T-helper 1 cell treated with Interleukin-12 subunit alpha and Interleukin-12 subunit beta and Interleukin-4 antibody, amounts not matched to agents 30 ng/mL and 1 ng/mL, for 36 hours (primary cell): ENCODE results near the gene SERINC5. TPM values are rescaled to one million over a fixed set of nuclear protein-coding genes. Genes with fewer than 3 reads are reported as not detected.
"Not testable (repeated sequence)": the region's sequence is repeated elsewhere in the genome, so short reads cannot be mapped to it uniquely, and the experiment has no call there.

Experiments used
- intact Hi-C: fragments of 100-400 bp; cut with micrococcal nuclease; formaldehyde crosslinking; loops from one replicate; pipeline ENCODE4 v1.15.1; 2024
- total RNA-seq: library from RNA; stranded (reverse); gene quantifications from 2 replicates; pipeline ENCODE4 v1.2.3, GENCODE V29; 2022

SERINC5 gene
- total RNA-seq, 1 donor from 2014 or later, result 53.1 TPM

DNA sequence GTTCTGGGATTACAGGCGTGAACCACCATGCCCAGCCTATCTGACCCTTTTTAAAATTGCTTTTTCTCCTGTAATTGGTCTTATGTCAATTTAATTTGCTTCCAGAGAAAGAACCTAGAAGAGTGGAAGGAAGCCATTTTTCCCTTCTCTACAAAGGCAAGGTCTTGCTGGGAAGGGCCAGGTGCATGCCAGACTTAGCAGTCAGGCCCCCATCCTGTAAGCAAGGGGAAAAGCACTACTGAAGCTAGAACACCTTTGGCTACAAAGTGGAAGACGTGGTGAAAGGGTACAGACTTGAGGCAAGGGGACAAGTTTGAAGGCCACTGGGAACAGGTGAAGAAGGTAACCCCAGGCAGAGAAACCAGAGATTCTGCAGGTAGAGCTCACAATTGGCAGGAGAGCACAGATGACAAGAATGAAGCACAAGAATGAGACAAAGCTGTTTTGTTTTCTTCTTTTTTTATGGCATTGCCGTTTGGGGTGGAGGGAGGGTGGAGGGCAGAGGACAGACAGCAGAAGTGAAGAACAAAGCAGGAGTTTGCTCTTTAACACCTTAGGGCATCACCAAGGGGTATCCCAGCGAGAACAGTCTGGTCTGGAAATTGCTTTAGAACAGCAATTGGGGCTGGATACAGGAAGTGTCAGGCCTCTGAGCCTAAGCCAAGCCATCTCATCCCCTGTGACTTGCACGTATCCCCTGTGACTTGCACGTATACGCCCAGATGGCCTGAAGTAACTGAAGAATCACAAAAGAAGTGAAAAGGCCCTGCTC, 72.9 kb downstream of the SERINC5 start:
- intact Hi-C loops, result loop anchor here (1.0 to 10.0 kb wide), 2 partner anchors 47 to 1198 kb away; partner anchors contain the start of gene ARSB

- intact Hi-C loops, result loop anchor here (1.0 to 10.0 kb wide), 3 partner anchors 11 to 1197 kb away; partner anchors contain the start of gene ARSB
Measured at GRCh38 chr5:80181618-80182211, 74.1 kb downstream of the SERINC5 start.

DNA sequence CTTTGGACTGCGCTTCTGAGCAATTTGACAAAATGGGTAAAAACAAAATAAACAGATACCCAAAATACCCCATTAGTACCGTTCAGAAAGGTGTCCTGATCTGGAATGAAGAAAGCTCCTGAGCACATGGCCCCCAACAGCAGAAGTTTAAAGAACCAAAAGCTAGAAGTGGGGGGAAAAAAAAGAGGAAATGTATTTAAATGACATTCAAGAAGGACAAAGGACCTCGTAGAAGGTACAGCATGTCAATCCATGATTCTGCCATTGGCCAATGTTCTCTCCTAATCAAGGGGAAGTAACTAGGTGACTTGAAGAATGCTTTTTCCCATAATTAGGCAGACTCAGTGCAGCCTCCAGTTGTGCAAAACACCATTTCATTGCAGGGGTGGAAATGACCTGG, 78.6 kb downstream of the SERINC5 start:
- intact Hi-C loops, result no loop called here

DNA sequence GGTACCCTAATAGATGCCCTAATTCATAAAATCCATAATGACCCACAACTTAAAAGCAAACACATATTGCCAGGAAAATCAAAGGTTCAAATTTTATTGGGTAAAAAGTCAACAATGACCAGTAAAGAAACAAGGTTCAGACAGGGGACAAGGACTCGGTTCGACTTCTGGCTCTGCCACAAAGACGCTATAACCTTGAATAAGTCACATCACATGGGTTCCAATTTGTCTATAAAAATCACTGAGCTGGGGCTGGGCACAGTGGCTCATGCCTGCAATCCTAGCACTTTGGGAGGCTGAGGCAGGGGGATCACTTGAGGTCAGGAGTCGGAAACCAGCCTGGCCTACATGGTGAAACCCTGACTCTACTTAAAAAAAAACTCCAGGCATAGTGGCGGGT, 80.5 kb downstream of the SERINC5 start:
- intact Hi-C loops, result no loop called here

DNA sequence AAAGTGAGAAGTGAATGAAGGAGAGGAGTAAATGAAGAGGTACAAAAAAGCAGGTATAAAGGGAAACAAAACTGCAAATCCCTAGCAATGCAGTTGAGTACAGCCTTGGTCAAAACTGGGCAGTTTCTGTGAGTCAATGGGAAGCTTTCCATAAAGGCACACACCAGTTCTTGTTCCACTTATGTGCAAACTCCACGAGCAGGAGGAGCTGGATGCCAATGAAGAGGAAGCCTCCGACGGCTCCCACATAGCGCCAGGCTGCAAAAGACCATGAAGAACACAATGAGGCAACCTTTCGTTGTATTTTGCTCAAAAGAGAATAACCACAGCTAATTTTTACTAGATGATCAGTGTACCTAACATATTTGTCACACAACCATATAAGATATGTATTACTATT, 81.1 kb downstream of the SERINC5 start:
- intact Hi-C loops, result no loop called here

GRCh38 chr5:80172067-80172695, 83.7 kb downstream of the SERINC5 start:
- intact Hi-C loops, result no loop called here

DNA sequence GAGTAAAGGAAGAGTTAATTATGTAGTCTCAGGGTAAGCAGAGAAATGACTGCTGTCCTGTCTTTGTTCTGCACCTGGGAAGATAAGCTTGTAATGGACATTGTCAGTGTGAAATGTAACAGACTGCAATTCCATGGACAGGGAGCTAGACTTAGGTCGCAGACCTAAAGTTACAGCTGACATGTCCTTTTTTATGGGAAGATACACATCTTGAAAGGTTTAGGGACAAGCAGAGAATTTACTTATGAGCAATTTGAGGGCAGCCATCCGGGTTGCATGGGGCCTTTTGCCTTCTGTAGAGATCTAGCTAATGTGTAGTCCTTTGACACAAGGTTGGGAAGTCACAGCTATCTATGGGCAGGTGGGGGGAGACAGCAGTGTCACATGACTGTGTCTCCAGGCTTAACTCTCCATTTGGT, 85.7 kb downstream of the SERINC5 start:
- intact Hi-C loops, result no loop called here

- intact Hi-C loops, result no loop called here
Measured at GRCh38 chr5:80168388-80169028, 87.3 kb downstream of the SERINC5 start.

DNA sequence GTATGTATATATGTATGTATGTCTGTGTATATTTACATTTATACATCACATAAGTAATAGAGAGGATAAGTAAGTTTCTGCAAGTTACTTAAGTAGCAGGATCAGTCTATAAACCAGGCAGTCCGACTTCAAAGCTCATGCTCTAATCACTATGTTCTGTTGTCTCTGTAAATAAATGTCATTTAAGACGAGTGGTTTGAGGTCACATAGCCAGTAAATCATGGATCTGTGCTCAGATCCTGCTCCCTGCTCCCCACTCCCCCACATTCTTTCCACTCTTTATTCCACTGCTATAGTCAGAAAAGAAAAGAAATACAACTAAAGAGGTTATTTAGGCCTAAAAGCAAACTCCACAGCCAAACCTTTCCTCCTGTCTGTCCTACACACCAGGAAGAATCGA, 90.4 kb downstream of the SERINC5 start:
- intact Hi-C loops, result no loop called here

DNA sequence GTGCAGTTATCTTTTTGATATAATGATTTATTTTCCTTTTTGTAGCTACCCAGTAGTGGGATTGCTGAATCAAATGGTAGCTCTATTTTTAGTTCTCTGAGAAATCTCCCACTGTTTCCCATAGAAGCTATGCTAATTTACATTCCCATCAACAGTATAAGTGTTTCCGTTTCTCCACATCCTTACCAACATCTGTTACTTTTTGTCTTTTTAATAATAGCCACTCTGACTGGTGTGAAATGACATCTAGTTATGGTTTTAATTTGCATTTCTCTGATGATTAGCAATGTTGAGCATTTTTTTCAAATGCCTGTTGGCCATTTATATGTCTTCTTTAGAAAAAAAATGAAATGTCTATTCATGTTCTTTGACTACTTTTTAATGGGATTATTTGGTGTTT, 94.7 kb downstream of the SERINC5 start:
- intact Hi-C loops, result no loop called here

GRCh38 chr5:80160242-80160641, 95.6 kb downstream of the SERINC5 start:
- intact Hi-C loops, result no loop called here

DNA sequence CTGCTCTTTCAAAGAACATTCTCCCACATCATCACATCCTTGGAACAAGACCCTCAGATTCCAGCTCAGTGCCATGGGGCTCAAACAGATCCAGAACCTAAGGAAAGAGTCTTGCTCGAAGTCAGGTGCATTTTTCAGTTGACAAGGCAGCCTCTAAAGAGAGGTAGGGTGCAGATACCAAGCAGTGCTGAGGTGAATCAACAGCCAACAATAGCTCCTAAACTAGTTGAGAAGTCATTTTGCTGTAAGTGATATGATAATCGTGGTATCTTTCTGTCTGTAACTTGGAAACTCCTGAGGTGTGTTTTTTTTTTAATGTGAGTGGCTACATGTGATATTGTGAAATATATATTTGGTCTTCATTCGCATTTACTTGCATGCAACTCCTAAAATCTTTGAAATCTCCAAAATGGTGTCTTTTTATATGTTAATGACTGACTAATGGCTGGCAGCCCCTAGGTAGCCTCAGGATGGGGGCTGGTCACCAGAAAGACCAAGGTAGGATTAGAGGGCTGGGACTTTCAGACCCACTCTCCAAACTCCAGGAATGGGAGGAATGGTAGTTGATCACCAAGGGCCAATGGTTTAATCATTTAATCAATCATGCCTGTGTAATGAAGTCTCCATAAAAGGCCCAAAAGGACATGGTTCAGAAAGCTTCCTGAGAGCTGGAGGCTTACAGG, 96.6 kb downstream of the SERINC5 start:
- intact Hi-C loops, result no loop called here

- intact Hi-C loops, result no loop called here
Measured at GRCh38 chr5:80156156-80156555, 99.7 kb downstream of the SERINC5 start.

GRCh38 chr5:80154749-80155148, 101.1 kb downstream of the SERINC5 start:
- intact Hi-C loops, result no loop called here

GRCh38 chr5:80154289-80154688, 101.6 kb downstream of the SERINC5 start:
- intact Hi-C loops, result not testable (repeated sequence)

DNA sequence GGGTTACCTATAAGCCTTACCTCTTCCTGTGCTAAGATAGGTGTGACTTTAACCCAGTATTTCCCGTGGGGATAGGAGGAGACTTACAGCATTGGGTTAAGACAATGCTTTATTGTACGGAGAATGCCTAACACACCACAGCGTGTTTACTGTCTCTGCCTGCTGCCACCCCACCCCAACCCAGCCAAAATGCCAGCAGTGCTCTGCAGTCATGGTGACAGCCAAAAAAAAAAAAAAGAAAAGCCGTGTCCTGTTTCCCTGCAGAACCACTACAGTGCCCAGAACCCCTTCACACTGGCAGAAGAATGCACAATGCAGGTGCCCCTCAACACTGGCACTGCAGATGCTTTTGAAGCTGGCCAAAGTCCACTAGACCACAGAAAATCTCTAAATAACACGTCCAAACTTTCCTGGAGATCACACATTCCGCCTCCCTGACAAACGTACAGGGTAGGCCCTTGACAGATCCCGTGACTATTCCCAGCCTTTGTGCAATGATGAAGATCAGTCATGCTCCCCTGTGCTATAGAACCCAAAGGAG, 102.2 kb downstream of the SERINC5 start:
- intact Hi-C loops, result loop anchor here (2.0 kb wide), 1 partner anchor 15 kb away; no protein-coding TSS in a partner anchor

DNA sequence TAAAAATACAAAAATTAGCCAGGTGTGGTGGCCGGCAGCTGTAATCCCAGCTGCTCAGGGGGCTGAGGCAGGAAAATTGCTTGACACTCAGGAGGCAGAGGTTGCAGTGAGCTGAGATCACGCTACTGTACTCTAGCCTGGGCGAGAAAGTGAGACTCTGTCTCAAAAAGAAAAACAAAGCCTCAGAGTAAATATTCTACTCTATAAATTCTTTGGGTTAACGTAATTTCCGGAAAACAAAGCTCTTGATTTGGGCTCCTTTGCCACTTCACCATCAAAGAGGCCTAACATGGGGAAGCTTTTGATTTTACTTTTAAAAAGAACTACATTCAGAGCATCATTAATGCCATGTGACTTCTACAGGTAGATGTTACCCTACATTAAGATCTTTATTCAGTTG, 103.1 kb downstream of the SERINC5 start:
- intact Hi-C loops, result loop anchor here (2.0 kb wide), 1 partner anchor 14 kb away; no protein-coding TSS in a partner anchor

- intact Hi-C loops, result loop anchor here (2.0 kb wide), 1 partner anchor 13 kb away; no protein-coding TSS in a partner anchor
Measured at GRCh38 chr5:80151890-80152289, 104.0 kb downstream of the SERINC5 start.

GRCh38 chr5:80150731-80151130, 105.1 kb downstream of the SERINC5 start:
- intact Hi-C loops, result no loop called here

DNA sequence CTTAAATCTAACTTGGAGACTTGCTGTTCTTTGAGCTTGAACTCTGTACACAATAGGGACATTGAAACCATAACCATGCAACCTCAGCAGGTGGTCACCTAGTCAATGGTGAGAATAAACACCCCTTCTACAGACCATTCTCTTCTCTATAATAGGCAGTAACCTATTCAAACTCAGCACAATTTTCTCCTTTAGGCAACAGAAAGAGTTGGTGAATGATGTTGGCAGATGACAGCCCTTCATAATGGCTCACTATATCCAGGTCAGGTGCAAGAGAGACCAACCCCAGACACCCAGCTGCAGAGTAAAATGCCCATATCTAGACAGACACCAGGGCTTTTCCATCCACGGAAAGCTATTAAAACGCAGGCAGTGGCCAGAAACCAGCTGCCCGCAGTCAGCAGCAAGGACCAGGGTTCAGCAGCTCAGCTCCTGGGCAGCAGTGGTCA, 106.7 kb downstream of the SERINC5 start:
- intact Hi-C loops, result no loop called here
